GM23338 (cell line): Measurements from ENCODE around the gene YBEY.

Source experiments
- CREB1 ChIP-seq: fragments of 250-450 bp; sonication (Bioruptor Pico); IDR thresholded peaks from 2 replicates; pipeline ENCODE4 v1.5.0; 2020; ENCODE audit warnings: low read depth, mild to moderate bottlenecking, moderate library complexity
- EZH2 ChIP-seq: fragments of 200-600 bp; sonication (generic); IDR thresholded peaks from one replicate; pipeline ENCODE4 v1.8.0; 2017; ENCODE audit warnings: antibody characterized with exemption, mild to moderate bottlenecking, low read depth; ENCODE audit not compliant: unreplicated experiment
- EZH2phosphoT487 ChIP-seq: fragments of 200-600 bp; sonication (generic); IDR thresholded peaks from one replicate; pipeline ENCODE4 v1.8.1; 2018; ENCODE audit warnings: antibody characterized with exemption; ENCODE audit not compliant: unreplicated experiment
- JUNB ChIP-seq: IDR thresholded peaks from one replicate; pipeline ENCODE4 v1.6.1; 2016; ENCODE audit warnings: antibody characterized with exemption; ENCODE audit not compliant: unreplicated experiment
- NANOG ChIP-seq: IDR thresholded peaks from 2 replicates; pipeline ENCODE4 v1.6.1; 2016; ENCODE audit warnings: antibody characterized with exemption, borderline replicate concordance
- POLR2AphosphoS5 ChIP-seq: IDR thresholded peaks from 2 replicates; pipeline ENCODE4 v1.6.1; 2016; ENCODE audit warnings: antibody characterized with exemption, low read depth
- STAT1 ChIP-seq: IDR thresholded peaks from one replicate; pipeline ENCODE4 v1.6.1; 2016; ENCODE audit warnings: antibody characterized with exemption; ENCODE audit not compliant: unreplicated experiment
- ZNF114 ChIP-seq: fragments of 250-450 bp; sonication (Bioruptor Pico); IDR thresholded peaks from 2 replicates; pipeline ENCODE4 v1.5.0; 2020; ENCODE audit warnings: mild to moderate bottlenecking, moderate library complexity
- ZNF331 ChIP-seq: fragments of 250-450 bp; sonication (Bioruptor Pico); IDR thresholded peaks from 2 replicates; pipeline ENCODE4 v1.5.0; 2020; ENCODE audit warnings: low read depth, mild to moderate bottlenecking, moderate library complexity
- TF ChIP-seq, protein P1 (sequence below), 2 experiments: fragments of 200-600 bp in 1 of 2; sonication (generic) in 1 of 2; conservative IDR thresholded peaks; 2 replicates each; pipeline versions ENCODE4 v1.5.1 to v1.6.1; 2016 to 2017; ENCODE audit warnings: antibody characterized with exemption in 2 of 2, low read depth in 2 of 2, mild to moderate bottlenecking in 2 of 2, moderate library complexity in 1 of 2
- TF ChIP-seq, protein P2 (sequence below): IDR thresholded peaks from one replicate; pipeline ENCODE4 v1.6.1; 2018; ENCODE audit warnings: antibody characterized with exemption; ENCODE audit not compliant: unreplicated experiment
- TF ChIP-seq, protein P3 (sequence below): fragments of 250-450 bp; sonication (Bioruptor Pico); IDR thresholded peaks from 2 replicates; pipeline ENCODE4 v1.5.0; 2020; ENCODE audit warnings: mild to moderate bottlenecking, moderate library complexity

DNA sequence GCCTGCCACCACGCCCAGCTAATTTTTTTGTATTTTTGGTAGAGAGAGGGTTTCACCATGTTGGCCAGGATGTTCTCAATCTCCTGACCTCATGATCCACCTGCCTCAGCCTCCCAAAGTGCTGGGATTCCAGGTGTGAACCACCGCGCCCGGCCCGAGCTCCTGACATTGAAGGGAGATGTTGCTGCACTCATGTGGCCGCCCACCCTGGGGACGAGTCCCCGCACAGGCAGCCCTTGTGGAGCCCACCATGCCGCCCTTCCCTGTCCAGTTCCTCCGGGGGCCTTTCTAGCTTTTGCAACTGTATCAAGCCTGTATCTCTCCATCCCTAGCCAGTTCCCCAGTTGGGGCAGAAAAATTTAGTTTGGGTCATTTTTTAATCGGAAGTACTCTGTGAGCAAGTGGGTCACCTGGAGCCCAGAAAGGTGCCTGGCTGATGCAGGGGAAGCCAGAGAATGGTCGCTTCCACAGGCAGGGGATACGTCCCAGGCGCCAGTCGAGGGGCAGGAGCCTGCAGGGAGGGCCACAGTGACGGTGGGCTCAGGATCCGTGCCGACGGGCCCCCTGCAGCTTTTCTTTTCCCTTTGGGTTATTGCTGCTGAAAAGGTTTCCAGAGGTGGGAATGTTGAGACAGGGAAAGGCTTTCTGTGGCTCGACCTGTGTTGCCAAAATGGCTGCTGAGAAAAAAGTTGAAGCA, 58.2 kb downstream of the YBEY start:
- no peak for TF ChIP-seq EZH2
- TF ChIP-seq, protein P1, sequence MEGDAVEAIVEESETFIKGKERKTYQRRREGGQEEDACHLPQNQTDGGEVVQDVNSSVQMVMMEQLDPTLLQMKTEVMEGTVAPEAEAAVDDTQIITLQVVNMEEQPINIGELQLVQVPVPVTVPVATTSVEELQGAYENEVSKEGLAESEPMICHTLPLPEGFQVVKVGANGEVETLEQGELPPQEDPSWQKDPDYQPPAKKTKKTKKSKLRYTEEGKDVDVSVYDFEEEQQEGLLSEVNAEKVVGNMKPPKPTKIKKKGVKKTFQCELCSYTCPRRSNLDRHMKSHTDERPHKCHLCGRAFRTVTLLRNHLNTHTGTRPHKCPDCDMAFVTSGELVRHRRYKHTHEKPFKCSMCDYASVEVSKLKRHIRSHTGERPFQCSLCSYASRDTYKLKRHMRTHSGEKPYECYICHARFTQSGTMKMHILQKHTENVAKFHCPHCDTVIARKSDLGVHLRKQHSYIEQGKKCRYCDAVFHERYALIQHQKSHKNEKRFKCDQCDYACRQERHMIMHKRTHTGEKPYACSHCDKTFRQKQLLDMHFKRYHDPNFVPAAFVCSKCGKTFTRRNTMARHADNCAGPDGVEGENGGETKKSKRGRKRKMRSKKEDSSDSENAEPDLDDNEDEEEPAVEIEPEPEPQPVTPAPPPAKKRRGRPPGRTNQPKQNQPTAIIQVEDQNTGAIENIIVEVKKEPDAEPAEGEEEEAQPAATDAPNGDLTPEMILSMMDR (conservative IDR thresholded peaks at IDR 0.05; ENCODE audit: low read depth in 2 of 2): no peak
- TF ChIP-seq EZH2phosphoT487: no peak
- TF ChIP-seq, protein P2, sequence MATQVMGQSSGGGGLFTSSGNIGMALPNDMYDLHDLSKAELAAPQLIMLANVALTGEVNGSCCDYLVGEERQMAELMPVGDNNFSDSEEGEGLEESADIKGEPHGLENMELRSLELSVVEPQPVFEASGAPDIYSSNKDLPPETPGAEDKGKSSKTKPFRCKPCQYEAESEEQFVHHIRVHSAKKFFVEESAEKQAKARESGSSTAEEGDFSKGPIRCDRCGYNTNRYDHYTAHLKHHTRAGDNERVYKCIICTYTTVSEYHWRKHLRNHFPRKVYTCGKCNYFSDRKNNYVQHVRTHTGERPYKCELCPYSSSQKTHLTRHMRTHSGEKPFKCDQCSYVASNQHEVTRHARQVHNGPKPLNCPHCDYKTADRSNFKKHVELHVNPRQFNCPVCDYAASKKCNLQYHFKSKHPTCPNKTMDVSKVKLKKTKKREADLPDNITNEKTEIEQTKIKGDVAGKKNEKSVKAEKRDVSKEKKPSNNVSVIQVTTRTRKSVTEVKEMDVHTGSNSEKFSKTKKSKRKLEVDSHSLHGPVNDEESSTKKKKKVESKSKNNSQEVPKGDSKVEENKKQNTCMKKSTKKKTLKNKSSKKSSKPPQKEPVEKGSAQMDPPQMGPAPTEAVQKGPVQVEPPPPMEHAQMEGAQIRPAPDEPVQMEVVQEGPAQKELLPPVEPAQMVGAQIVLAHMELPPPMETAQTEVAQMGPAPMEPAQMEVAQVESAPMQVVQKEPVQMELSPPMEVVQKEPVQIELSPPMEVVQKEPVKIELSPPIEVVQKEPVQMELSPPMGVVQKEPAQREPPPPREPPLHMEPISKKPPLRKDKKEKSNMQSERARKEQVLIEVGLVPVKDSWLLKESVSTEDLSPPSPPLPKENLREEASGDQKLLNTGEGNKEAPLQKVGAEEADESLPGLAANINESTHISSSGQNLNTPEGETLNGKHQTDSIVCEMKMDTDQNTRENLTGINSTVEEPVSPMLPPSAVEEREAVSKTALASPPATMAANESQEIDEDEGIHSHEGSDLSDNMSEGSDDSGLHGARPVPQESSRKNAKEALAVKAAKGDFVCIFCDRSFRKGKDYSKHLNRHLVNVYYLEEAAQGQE: no peak
- no peak for TF ChIP-seq JUNB
- no peak for TF ChIP-seq CREB1
- TF ChIP-seq POLR2AphosphoS5: no peak
- TF ChIP-seq NANOG: no peak
- no peak for TF ChIP-seq ZNF331 (CRISPR knock-in tag)
- no peak for TF ChIP-seq STAT1
- no peak for TF ChIP-seq ZNF114
- TF ChIP-seq, protein P3, sequence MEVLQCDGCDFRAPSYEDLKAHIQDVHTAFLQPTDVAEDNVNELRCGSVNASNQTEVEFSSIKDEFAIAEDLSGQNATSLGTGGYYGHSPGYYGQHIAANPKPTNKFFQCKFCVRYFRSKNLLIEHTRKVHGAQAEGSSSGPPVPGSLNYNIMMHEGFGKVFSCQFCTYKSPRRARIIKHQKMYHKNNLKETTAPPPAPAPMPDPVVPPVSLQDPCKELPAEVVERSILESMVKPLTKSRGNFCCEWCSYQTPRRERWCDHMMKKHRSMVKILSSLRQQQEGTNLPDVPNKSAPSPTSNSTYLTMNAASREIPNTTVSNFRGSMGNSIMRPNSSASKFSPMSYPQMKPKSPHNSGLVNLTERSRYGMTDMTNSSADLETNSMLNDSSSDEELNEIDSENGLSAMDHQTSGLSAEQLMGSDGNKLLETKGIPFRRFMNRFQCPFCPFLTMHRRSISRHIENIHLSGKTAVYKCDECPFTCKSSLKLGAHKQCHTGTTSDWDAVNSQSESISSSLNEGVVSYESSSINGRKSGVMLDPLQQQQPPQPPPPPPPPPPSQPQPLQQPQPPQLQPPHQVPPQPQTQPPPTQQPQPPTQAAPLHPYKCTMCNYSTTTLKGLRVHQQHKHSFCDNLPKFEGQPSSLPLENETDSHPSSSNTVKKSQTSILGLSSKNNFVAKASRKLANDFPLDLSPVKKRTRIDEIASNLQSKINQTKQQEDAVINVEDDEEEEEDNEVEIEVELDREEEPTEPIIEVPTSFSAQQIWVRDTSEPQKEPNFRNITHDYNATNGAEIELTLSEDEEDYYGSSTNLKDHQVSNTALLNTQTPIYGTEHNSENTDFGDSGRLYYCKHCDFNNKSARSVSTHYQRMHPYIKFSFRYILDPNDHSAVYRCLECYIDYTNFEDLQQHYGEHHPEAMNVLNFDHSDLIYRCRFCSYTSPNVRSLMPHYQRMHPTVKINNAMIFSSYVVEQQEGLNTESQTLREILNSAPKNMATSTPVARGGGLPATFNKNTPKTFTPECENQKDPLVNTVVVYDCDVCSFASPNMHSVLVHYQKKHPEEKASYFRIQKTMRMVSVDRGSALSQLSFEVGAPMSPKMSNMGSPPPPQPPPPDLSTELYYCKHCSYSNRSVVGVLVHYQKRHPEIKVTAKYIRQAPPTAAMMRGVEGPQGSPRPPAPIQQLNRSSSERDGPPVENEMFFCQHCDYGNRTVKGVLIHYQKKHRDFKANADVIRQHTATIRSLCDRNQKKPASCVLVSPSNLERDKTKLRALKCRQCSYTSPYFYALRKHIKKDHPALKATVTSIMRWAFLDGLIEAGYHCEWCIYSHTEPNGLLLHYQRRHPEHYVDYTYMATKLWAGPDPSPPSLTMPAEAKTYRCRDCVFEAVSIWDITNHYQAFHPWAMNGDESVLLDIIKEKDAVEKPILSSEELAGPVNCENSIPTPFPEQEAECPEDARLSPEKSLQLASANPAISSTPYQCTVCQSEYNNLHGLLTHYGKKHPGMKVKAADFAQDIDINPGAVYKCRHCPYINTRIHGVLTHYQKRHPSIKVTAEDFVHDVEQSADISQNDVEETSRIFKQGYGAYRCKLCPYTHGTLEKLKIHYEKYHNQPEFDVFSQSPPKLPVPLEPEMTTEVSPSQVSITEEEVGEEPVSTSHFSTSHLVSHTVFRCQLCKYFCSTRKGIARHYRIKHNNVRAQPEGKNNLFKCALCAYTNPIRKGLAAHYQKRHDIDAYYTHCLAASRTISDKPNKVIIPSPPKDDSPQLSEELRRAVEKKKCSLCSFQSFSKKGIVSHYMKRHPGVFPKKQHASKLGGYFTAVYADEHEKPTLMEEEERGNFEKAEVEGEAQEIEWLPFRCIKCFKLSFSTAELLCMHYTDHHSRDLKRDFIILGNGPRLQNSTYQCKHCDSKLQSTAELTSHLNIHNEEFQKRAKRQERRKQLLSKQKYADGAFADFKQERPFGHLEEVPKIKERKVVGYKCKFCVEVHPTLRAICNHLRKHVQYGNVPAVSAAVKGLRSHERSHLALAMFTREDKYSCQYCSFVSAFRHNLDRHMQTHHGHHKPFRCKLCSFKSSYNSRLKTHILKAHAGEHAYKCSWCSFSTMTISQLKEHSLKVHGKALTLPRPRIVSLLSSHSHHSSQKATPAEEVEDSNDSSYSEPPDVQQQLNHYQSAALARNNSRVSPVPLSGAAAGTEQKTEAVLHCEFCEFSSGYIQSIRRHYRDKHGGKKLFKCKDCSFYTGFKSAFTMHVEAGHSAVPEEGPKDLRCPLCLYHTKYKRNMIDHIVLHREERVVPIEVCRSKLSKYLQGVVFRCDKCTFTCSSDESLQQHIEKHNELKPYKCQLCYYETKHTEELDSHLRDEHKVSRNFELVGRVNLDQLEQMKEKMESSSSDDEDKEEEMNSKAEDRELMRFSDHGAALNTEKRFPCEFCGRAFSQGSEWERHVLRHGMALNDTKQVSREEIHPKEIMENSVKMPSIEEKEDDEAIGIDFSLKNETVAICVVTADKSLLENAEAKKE: no peak
